ENCODE data around the gene PSMC5. TPM values are rescaled to one million over a fixed set of nuclear protein-coding genes. Genes with fewer than 3 reads are reported as not detected.

The PSMC5 gene
- 78.1 and 83.1 TPM in 2 replicates for total RNA-seq

DNA sequence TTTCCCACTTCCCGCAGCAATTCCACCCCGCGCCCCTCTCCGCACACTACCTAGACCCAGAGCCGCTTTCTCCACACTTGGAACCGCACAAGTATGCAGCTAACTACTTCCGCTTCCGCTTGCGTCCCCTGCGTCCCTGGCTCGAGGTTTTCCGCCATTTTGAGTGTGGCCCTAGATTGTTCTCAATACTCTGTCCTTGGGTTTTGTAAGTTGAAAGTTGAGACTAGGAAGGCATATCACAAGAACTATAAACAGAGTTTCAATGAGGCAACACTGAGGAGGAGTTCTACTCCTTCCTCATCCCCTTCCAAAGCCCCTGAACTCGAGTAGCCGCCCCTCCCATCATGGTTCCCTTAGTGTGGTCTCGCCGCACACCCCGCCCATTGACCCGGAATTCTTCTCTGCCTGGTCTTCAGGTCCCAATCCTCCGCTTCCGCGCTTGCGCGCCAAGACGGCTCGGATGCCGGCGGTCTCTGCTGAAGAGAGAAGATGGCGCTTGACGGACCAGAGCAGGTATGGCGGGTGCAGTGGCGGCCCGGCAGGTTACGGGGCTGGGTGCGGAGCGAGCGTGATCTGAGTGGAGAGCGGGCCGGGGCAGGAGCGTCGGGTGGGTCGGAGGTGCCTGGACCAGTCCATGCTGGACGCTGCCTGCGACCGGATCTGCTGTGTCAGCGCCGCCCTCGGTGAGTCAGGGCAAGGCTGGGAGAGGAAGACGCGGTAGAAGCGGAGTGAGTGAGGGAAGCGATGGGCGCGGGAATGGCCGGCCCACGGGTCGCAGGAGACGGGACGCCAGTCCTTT is at the start of gene PSMC5, which contains the start of gene FTSJ3:
TSS of gene PSMC5 (plus strand) at position 430 of the 799 bp plus-strand sequence. CDS start at position 490, 60 bp downstream.
TSS of gene FTSJ3 (minus strand) at position 662 of the 799 bp plus-strand sequence. CDS start 761 bp downstream, outside the sequence.

DNA sequence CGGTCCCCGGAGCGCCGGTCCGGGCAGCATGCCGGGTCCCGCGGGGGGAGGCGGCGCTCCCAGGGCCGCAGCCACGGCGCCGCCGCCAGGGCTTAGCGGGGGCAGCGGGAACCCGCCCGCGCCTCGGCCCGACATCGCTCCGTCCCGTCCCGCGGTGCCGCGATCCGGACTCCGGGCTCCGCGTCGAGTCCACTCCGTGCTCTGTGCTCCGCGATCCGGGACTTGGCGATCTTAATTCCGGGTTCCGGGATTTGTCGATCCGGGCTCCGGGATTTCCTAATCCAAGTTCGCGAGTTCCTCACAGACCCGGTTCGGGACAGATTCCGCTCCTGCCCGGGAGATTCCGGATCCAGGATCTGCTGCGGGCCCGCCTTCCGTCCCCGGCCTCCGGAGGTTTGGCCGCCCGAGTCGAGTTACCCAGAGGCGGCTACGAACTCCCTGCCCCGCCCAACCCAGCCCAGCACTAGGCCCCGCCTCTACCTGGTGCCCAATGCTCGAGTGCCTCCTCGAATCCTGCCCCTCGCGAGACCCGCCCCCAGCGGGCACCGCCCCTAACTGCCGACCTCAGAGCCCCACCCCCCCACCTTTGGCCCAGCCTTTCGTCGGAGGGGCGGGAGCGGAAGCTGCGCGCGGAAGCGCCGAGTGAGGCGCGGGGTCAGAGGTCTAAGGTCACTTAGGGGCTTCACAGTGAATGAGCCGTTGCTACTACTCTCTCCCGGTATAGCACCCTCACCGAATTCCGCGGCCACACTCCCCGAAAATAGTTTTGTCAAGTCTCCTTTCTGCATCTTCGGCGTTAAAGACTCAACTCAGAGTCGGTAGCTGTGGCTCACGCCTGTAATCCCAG is 15.5 kb downstream of the PSMC5 start, which contains the start of gene SMARCD2:
TSS of gene SMARCD2 (minus strand) at position 146 of the 847 bp plus-strand sequence. CDS start at position 135, 11 bp downstream.

GRCh38 chr17:63873577-63873976 is 46.3 kb downstream of the PSMC5 start, which contains the start of gene CSH2:
Gene CSH2 (minus strand): TSS chr17:63873677. CDS start chr17:63873614, 63 bp downstream.

Other genes with a start within 250 kb of the PSMC5 start
- 11.3 and 14.5 TPM in 2 replicates for gene TACO1, start 226.5 kb upstream of the PSMC5 start, total RNA-seq
- gene MAP3K3, start 205.0 kb upstream of the PSMC5 start, total RNA-seq = 104 and 105 TPM in 2 replicates
- gene LIMD2, start 127.3 kb upstream of the PSMC5 start, total RNA-seq = 19.3 and 28.1 TPM in 2 replicates
- 22.4 and 26.8 TPM in 2 replicates for gene STRADA, start 85.6 kb upstream of the PSMC5 start, total RNA-seq
- 116 and 130 TPM in 2 replicates for gene CCDC47, start 53.8 kb upstream of the PSMC5 start, total RNA-seq
- 56.3 and 57.5 TPM in 2 replicates for gene DDX42, start 53.3 kb upstream of the PSMC5 start, total RNA-seq
- gene FTSJ3, start 232 bp downstream of the PSMC5 start, total RNA-seq = 54.8 and 59.6 TPM in 2 replicates
- 46.7 and 60.8 TPM in 2 replicates for gene SMARCD2, start 15.3 kb downstream of the PSMC5 start, total RNA-seq
- not detected in 2 replicates for gene CSH2, start 46.2 kb downstream of the PSMC5 start, total RNA-seq
- gene GH2, start 54.5 kb downstream of the PSMC5 start, total RNA-seq = not detected in 2 replicates
- not detected in 2 replicates for gene CSH1, start 69.1 kb downstream of the PSMC5 start, total RNA-seq
- not detected in 2 replicates for gene CSHL1, start 83.8 kb downstream of the PSMC5 start, total RNA-seq
- not detected in 2 replicates for gene GH1, start 91.4 kb downstream of the PSMC5 start, total RNA-seq
- gene CD79B, start 104.9 kb downstream of the PSMC5 start, total RNA-seq = 0.22 and 0.43 TPM in 2 replicates
- under 0.01 TPM in 2 replicates for gene SCN4A, start 145.5 kb downstream of the PSMC5 start, total RNA-seq
- gene PRR29, start 170.9 kb downstream of the PSMC5 start, total RNA-seq = 0.54 and 0.60 TPM in 2 replicates
- 99.0 and 162 TPM in 2 replicates for gene ICAM2, start 193.2 kb downstream of the PSMC5 start, total RNA-seq